GM19023 (cell line): ENCODE data around the gene VGLL2.
"Not testable (repeated sequence)": the region's sequence is repeated elsewhere in the genome, so short reads cannot be mapped to it uniquely, and the experiment has no call there.

Source experiments
- ATAC-seq: cut with Tn5 transposase; IDR thresholded peaks from one replicate; pipeline ENCODE4 v1.9.1; 2021; ENCODE audit warnings: mild to moderate bottlenecking, moderate library complexity; ENCODE audit not compliant: unreplicated experiment

The VGLL2 gene, protein sequence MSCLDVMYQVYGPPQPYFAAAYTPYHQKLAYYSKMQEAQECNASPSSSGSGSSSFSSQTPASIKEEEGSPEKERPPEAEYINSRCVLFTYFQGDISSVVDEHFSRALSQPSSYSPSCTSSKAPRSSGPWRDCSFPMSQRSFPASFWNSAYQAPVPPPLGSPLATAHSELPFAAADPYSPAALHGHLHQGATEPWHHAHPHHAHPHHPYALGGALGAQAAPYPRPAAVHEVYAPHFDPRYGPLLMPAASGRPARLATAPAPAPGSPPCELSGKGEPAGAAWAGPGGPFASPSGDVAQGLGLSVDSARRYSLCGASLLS

GRCh38 chr6:117265410-117266256 lies at the start of gene VGLL2:
TSS of gene VGLL2 (plus strand) at chr6:117265558. CDS start at chr6:117265764, 206 bp downstream.
- peak; percentile 38 for ATAC-seq

GRCh38 chr6:117222861-117223260 lies 42.5 kb upstream of the VGLL2 start:
- ATAC-seq, result no peak

DNA sequence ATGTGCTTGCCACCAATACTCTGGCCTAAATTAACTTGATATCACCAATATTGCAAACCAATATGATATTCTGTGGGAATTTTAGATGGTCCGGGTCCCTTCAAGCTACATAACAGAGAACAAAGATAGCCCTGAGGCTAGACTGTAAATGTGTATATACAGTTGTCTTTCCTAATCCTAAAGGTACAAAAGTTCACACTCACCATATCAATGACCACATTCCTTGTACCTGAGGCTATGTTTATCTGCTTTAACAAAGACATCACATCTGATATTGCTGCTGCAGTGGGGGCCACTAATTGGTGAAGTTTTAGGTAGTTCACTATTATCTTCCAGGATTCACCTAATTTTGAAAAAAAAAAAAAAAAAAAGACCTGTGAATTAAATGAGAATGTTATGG lies 38.6 kb upstream of the VGLL2 start:
- no peak for ATAC-seq

DNA sequence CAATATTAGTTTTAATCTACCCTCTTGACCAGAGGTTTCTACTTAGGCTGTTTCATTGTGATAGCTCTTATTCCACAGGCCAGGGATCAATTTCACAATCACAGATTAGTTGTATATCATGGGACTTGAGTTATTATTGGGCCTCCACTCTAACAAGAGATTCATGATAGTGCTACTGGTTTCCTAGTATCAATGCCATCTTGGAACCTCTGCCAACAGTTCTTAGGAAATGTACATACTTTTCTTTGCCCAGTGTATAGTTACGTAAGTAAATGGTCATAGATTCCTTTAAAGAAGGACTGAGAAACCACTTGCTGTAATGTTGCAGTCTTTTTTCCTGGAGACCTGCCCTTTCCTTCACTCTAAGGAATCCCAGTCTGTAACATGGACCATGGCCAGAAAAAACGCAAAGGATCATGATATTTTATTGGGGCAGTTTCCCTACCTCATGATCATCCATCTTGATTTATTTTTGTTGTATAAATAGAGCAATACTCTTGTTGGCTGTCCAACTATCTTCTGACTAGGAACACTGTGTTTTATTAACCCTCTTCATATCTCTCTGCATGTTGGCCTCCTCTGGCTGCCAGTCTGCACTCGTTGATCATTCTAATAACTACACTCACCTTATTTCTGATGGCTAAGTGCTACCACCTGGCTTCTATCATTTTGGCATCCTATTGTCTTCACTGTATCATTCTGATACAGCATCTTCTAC lies 38.0 kb upstream of the VGLL2 start:
- no peak for ATAC-seq

GRCh38 chr6:117228202-117228601 lies 37.2 kb upstream of the VGLL2 start:
- no peak for ATAC-seq

GRCh38 chr6:117229870-117230269 lies 35.5 kb upstream of the VGLL2 start:
- no peak for ATAC-seq

GRCh38 chr6:117231466-117231865 lies 33.9 kb upstream of the VGLL2 start:
- no peak for ATAC-seq

DNA sequence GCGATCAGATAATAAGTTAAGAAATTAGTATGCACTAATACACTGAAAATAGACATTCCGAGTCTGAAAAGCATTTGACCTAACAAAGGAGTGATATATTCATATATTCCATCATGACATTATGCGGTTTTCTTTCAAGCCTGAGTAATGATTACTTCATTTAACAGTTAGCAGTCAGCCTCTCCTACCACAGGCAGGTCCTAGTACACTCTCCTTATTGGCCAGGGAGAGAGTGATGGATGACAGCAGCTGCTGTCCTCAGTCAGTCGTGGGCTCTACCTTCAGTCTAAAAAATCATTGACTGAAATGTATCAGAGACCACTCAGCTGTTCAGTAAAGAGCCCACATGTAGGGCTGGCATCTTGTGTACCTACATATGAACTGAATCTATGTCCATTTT lies 33.2 kb upstream of the VGLL2 start:
- no peak for ATAC-seq

- ATAC-seq, result no peak
Measured at GRCh38 chr6:117233145-117233544, 32.2 kb upstream of the VGLL2 start.

- no peak for ATAC-seq
Measured at GRCh38 chr6:117237561-117237960, 27.8 kb upstream of the VGLL2 start.

DNA sequence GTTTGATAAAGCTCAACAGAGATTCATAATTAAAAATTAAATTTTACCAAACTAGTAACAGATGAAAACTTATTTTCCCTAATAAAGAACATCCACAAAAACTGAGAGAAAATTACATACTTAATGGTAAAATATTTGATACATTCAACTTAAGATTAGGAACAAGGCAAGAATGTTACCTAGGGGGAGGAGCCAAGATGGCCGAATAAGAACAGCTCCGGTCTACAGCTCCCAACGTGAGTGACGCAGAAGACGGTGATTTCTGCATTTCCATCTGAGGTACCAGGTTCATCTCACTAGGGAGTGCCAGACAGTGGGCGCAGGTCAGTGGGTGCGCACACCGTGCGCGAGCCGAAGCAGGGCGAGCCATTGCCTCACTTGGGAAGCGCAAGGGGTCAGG lies 20.8 kb upstream of the VGLL2 start:
- not testable (repeated sequence) for ATAC-seq

DNA sequence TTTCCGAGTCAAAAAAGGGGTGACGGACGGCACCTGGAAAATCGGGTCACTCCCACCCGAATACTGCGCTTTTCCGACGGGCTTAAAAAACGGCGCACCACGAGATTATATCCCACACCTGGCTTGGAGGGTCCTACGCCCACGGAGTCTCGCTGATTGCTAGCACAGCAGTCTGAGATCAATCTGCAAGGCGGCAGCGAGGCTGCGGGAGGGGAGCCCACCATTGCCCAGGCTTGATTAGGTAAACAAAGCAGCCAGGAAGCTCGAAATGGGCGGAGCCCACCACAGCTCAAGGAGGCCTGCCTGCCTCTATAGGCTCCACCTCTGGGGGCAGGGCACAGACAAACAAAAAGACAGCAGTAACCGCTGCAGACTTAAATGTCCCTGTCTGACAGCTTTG lies 20.4 kb upstream of the VGLL2 start:
- ATAC-seq, result not testable (repeated sequence)

DNA sequence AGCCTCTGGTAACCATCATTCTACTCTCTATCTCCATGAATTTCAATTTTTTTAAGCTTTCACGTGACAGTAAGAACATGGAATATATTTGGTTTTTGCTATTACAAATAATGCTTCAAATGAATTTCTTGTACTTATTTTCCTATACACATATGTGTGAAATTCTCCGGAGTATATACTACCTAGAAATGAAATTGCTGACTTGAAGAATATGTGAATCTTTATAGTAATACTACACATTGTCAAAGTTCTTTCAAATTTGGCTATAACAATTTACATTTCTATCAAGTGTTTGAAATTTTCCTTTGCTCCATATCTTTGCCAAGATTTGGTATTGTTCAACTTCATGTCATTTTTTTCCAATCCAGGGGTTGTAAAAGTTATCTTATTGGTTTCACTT lies 11.6 kb upstream of the VGLL2 start:
- no peak for ATAC-seq

GRCh38 chr6:117262799-117263198 lies 2.6 kb upstream of the VGLL2 start:
- no peak for ATAC-seq

DNA sequence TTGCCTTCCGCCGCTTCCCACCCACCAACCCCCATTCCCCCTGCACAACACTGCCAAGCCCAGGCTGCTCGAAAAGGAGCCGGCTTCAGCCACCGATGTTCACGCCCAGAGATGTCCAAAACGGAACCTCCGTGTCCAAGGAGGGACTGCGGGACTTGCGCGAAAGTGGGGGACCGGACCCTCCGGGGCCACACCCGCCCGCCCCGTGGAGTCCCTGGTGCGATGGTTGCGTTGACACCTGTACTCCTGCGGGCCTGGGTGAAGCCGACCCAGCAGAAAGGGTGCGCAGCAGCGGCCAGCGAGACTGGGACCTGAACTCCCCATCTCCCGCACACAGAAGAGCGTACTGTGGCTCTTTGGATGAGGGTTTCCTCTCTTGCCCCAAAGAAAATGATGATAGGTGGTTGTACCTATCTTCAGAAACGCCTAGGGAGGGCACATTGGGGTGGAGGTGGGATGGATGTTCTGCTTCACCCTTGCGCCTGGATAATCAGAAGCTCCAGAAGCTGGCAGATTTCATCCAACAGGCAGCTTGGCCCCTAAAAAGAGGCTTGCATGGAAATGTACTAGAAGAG lies 1.9 kb upstream of the VGLL2 start:
- ATAC-seq, result no peak

DNA sequence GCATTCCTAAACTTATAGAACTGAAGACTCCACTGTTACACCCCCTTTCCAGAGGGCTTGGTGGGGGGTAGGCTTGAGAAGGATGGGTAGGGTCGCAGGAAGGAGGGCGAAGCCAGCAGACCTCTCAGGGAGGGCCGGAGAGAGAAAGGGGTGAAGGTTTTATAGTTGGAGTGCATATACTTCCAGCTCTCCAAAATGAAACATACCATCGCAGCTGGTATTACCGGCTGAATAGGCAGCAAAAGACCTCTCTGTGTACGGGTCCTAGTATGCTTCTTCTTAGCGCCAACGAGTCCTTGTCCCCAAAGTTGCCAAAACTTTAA lies 1.0 kb upstream of the VGLL2 start:
- peak; percentile 4 for ATAC-seq

- ATAC-seq, result peak; percentile 48
Measured at GRCh38 chr6:117264692-117265409, 507 bp upstream of the VGLL2 start.

- ATAC-seq, result no peak
Measured at GRCh38 chr6:117266257-117267053, 1.1 kb downstream of the VGLL2 start.

DNA sequence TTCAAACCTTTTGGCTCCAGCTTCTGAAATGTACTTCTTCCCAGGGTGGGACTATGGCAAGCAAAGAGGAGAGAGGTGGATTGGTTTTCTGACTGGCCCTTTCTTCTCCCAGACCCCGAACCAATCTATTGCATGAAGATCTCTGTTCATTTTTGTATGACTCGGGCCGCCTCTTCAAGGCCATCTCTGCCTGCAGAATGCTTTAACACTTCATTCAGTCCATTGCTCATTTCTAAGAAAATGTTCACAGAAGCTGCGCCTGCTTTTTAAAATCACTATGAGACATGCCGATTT lies 1.6 kb downstream of the VGLL2 start:
- no peak for ATAC-seq
